NCI-H748 treated with DMSO at 0.1 percent for 48 hours (cell line): ENCODE data around the gene RTP1.
"Not testable (repeated sequence)": the region's sequence is repeated elsewhere in the genome, so short reads cannot be mapped to it uniquely, and the experiment has no call there.

Source experiments
- DNase-seq: peaks from one replicate; lab custom pipeline; 2025; lab: John Stamatoyannopoulos, UW

The RTP1 gene

DNA sequence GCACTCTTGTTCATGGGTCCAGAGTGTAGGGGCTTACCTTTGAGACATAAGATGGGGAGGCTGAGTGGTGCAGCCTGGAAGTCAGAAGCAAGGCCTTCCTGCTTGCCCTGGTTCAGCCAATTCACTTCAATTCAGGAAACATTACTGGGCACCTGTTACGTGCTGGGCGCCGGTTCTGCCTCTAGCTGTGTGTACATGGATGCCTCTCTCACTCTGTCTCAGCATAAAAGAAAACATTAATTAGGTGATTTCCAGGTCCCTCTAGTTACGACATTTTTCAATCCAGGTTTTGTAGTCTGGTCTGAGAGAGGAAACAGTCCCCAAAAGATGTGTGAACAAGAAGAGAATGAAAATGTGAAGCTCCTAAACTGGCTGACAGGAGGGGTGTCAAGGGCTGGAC, 1.2 kb downstream of the RTP1 start:
- DNase-seq, result no peak

GRCh38 chr3:187199463-187200050, 2.3 kb downstream of the RTP1 start:
- DNase-seq, result not testable (repeated sequence)

- no peak for DNase-seq
Observed at GRCh38 chr3:187205683-187206082, 8.4 kb downstream of the RTP1 start.

DNA sequence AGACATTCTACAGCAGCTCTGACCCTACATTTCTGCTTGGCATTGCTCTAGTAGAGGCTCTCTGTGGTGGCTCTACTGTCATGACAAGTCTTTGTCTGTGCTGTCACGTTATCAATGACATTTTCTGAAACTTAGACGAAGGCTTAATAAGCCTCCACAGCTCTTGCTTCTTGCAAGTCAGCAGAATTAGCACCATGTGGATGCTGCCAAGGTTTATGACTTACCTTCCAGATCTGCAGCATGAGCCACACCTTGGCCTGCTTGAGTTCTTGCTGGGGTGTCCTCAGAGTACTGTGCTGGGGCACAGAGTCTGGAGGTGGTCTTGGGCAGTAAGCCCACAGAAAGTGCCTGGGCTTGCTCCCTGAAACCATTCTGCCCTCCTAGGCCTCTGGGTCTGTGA, 9.8 kb downstream of the RTP1 start:
- DNase-seq, result no peak

DNA sequence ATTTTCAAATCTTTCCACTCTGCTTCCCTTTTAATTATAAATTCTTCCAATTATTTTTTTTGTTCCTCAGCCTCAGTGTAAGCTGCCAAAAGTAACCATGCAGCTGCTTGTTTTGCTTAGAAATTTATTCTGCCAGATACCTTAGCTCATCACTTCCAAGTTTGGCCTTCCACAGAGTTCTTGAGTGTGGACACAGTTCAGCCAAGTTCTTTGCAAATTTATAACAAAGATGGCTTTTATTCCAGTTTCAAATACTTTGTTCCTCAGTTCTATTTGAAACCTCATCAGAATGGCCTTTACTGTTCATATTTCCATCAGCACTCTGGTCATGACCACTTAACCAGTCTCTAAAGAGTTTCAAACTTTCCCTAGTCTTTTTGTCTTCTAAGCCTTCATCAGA, 10.3 kb downstream of the RTP1 start:
- no peak for DNase-seq

DNA sequence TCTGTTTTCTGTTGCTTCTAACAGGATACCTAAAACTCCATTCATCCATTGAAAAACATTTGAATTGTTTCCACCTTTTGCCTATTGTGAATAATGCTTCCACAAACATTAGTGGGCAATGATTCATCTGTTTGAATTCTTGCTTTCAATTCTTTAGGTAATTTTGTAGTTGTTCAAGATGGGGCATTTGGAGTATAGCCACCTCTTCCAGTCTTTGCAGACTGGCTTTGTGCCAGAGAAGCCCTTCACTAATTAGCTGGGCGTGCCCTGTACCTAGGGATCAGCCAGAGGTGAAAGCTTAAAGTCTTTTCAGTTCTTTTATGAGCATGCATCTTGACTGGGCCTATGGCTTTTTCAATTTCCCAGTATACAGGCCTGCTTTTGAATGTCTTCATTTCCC, 10.9 kb downstream of the RTP1 start:
- DNase-seq, result no peak

- no peak for DNase-seq
Observed at GRCh38 chr3:187209491-187209890, 12.2 kb downstream of the RTP1 start.

GRCh38 chr3:187210091-187210490, 12.8 kb downstream of the RTP1 start:
- DNase-seq, result no peak

DNA sequence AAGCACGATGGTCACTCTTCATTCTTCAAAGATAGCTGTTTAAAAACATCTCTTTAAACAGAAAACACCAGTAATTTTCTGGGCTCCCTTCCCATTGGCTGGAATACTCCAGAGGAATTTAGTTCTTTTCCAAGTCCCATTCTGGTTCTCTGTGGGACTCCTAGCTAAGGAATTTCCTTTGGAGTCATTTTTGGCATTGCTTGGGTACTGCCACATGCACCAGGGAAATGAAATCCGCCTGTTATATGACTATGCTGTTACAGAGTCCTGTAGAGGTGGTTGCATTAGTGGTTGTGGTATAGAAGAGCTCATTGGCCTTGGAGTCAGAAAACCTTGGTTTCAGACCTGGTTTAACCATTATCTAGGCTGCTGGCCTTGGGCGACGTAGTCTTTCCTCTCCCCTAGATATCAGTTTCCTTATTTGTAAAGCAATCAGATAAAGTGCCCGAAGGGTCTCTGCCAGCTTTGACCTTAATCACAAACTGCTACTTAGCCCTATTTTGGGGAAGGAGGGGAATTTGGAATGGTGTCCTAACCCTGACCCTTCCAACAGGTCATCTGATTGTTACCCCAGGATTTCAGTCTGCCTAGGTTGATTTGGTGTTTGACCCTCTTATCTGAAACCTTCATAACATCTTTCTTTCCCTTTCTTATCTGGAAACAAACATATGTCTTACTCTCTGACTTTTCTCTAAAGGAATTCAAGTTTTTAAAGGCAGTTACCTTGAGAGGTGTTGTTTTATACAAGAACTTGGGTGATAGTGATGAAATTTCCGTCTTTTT, 13.4 kb downstream of the RTP1 start:
- DNase-seq, result no peak

- no peak for DNase-seq
Observed at GRCh38 chr3:187211532-187212195, 14.4 kb downstream of the RTP1 start.

GRCh38 chr3:187212196-187212545, 14.9 kb downstream of the RTP1 start:
- DNase-seq, result no peak

- DNase-seq, result no peak
Observed at GRCh38 chr3:187212705-187213104, 15.4 kb downstream of the RTP1 start.

DNA sequence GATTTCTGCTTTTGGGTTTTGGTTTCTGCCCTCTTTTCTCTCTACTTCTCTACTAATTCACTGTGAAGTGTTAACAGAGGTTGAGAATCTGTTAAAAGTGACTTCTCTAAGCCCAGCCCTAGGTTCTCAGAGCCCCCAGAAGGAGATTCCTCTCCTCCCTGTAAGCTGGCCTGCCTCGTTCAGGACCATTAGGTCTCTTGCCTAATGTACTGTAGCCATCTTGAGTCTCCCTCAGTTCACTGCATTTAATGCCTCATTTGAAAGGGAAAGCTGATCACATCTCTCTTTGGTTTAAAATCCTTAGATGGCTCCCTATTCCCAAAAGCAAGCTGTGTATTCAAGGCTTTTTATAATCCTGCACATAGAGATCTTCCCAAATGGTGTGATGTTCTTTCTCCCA, 16.3 kb downstream of the RTP1 start:
- no peak for DNase-seq

DNA sequence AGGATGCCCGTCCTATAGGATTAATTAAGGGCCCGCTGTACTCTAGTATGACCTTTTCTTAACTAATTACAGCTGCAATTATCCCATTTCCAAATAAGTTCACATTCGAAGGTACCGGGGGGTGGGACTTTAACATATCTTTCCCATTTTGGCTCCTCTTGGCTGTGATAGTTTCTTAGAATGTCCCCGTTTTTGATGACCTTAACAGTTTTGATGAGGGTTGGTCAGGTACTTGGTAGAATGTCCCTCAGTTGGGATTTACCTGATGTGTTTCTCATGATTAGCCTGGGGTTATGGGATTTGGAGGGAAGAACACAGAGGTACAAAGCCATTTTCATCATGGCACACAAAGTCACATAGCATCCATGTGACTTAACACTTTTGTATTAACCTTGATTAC, 18.2 kb downstream of the RTP1 start:
- no peak for DNase-seq

- DNase-seq, result no peak
Observed at GRCh38 chr3:187222801-187223200, 25.5 kb downstream of the RTP1 start.

GRCh38 chr3:187223799-187224198, 26.5 kb downstream of the RTP1 start:
- DNase-seq, result no peak

- DNase-seq, result no peak
Observed at GRCh38 chr3:187227658-187228258, 30.5 kb downstream of the RTP1 start.

GRCh38 chr3:187228740-187229139, 31.5 kb downstream of the RTP1 start:
- no peak for DNase-seq

DNA sequence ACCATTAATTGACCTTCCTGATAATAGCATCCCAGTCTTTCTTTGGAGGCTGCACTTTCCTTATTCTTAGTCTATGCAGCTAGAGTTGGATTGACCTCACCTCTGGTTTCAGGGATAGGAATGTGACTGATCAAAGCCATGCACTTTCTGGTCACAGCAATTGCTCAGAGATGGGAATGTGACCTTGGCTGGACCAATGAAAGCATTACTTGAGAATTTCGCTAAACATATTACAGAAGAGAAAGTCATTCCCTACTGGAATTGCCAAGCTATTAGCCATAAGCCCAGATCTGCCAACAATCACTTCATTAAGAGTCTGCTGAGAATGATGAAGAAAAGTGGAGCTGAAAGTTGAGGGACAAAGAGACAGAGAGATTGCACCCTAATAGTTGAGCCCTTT, 32.7 kb downstream of the RTP1 start:
- DNase-seq, result no peak

- DNase-seq, result no peak
Observed at GRCh38 chr3:187236962-187237361, 39.7 kb downstream of the RTP1 start.

- no peak for DNase-seq
Observed at GRCh38 chr3:187237741-187238140, 40.5 kb downstream of the RTP1 start.

DNA sequence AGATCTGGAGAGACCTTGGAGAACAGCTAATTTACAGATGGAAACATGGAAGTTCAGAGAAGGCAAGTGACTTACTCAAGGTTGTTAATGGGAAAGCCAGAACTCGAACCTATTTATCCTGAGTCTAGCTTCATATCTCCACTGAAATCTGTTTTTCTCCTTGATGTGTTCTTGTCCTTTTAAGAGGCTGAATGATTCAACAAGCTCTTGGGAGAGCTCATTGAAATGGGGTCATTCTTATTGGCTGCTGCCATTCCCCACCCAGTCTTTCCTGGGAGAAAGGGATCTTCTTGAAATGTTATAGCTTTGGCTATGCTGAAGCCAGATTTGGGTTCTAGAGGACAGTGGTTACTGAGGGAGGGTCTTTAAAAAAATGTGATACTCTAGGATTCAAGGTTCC, 41.0 kb downstream of the RTP1 start:
- no peak for DNase-seq

GRCh38 chr3:187238835-187239234, 41.5 kb downstream of the RTP1 start:
- DNase-seq, result not testable (repeated sequence)
